HepG2 (cell line): ENCODE results near the gene KLHL12. TPM values are rescaled to one million over a fixed set of nuclear protein-coding genes. Genes with fewer than 3 reads are reported as not detected.

Experiments used
- AGO2 ChIP-seq: fragments of 200-400 bp; formaldehyde crosslinking; optimal IDR thresholded peaks from 2 replicates; pipeline ENCODE3; 2017; ENCODE audit warnings: mild to moderate bottlenecking, low read depth, low read length, moderate library complexity
- HCFC1 ChIP-seq: fragments of 150-350 bp; IDR thresholded peaks from 2 replicates; pipeline ENCODE4 v1.6.1; 2014; ENCODE audit warnings: low read depth, low read length
- HNF4G ChIP-seq, 2 experiments: sonication (generic) in 1 of 2; formaldehyde crosslinking in 1 of 2; IDR thresholded peaks; 2 replicates each; pipeline versions ENCODE4 v1.4.0 to v1.6.1; 2011 to 2020; ENCODE audit warnings: borderline replicate concordance in 2 of 2, low read depth in 2 of 2, mild to moderate bottlenecking in 2 of 2, low read length in 1 of 2, missing genetic modification reagents in 1 of 2, moderate library complexity in 1 of 2
- MTA3 ChIP-seq: sonication (generic); formaldehyde crosslinking; IDR thresholded peaks from 2 replicates; pipeline ENCODE4 v1.4.0; 2020; ENCODE audit warnings: missing genetic modification reagents
- MXD4 ChIP-seq: IDR thresholded peaks from 2 replicates; pipeline ENCODE4 v1.6.1; 2016; ENCODE audit warnings: mild to moderate bottlenecking, missing biosample characterization, missing genetic modification reagents
- NFE2L1 ChIP-seq: sonication (generic); formaldehyde crosslinking; IDR thresholded peaks from 2 replicates; pipeline ENCODE4 v1.4.0; 2020; ENCODE audit warnings: missing genetic modification reagents, mild to moderate bottlenecking, borderline replicate concordance
- NFYB ChIP-seq: sonication (generic); formaldehyde crosslinking; IDR thresholded peaks from 2 replicates; pipeline ENCODE4 v1.4.0; 2020; ENCODE audit warnings: missing genetic modification reagents
- NR2C2 ChIP-seq: sonication (generic); formaldehyde crosslinking; IDR thresholded peaks from 2 replicates; pipeline ENCODE4 v1.4.0; 2020; ENCODE audit warnings: missing genetic modification reagents, mild to moderate bottlenecking, moderate library complexity, borderline replicate concordance
- PHF20 ChIP-seq: sonication (generic); formaldehyde crosslinking; IDR thresholded peaks from 2 replicates; pipeline ENCODE4 v1.5.0; 2020; ENCODE audit warnings: mild to moderate bottlenecking, missing genetic modification reagents
- PHF8 ChIP-seq: sonication (generic); formaldehyde crosslinking; IDR thresholded peaks from 2 replicates; pipeline ENCODE4 v1.5.0; 2020; ENCODE audit warnings: missing genetic modification reagents
- RARA ChIP-seq: IDR thresholded peaks from 2 replicates; pipeline ENCODE4 v1.6.1; 2016; ENCODE audit warnings: missing genetic modification reagents, missing compliant biosample characterization
- REXO4 ChIP-seq: sonication (generic); formaldehyde crosslinking; IDR thresholded peaks from 2 replicates; pipeline ENCODE4 v1.8.0; 2022; ENCODE audit warnings: missing genetic modification reagents, mild to moderate bottlenecking, borderline replicate concordance
- SOX13 ChIP-seq, 3 experiments: fragments of 450-650 bp in 1 of 3; sonication (generic) in 1 of 3; formaldehyde crosslinking in 1 of 3; IDR thresholded peaks in 2 of 3; conservative IDR thresholded peaks in 1 of 3; 2 replicates each; pipeline versions ENCODE4 v1.5.0 to v1.6.1; 2016 to 2020; ENCODE audit warnings: antibody characterized with exemption in 1 of 3, mild to moderate bottlenecking in 1 of 3, missing compliant biosample characterization in 1 of 3, missing genetic modification reagents in 1 of 3, moderate library complexity in 1 of 3
- TBL1XR1 ChIP-seq: fragments of 150-350 bp; IDR thresholded peaks from 2 replicates; pipeline ENCODE4 v1.6.1; 2014; ENCODE audit warnings: borderline replicate concordance, low read length; ENCODE audit not compliant: partially characterized antibody
- YEATS4 ChIP-seq: sonication (generic); formaldehyde crosslinking; IDR thresholded peaks from 2 replicates; pipeline ENCODE4 v1.4.0; 2020; ENCODE audit warnings: missing genetic modification reagents, borderline replicate concordance
- ZMYM2 ChIP-seq: sonication (generic); formaldehyde crosslinking; IDR thresholded peaks from 2 replicates; pipeline ENCODE4 v1.8.0; 2022; ENCODE audit warnings: mild to moderate bottlenecking, missing genetic modification reagents
- ZNF136 ChIP-seq: sonication (generic); formaldehyde crosslinking; IDR thresholded peaks from 2 replicates; pipeline ENCODE4 v1.8.1; 2022; ENCODE audit warnings: low read depth, mild to moderate bottlenecking, moderate library complexity, missing genetic modification reagents
- ZNF235 ChIP-seq: sonication (generic); formaldehyde crosslinking; IDR thresholded peaks from 2 replicates; pipeline ENCODE4 v1.8.1; 2023; ENCODE audit warnings: mild to moderate bottlenecking, missing genetic modification reagents, borderline replicate concordance
- ZNF446 ChIP-seq: sonication (generic); formaldehyde crosslinking; IDR thresholded peaks from 2 replicates; pipeline ENCODE4 v1.5.0; 2020; ENCODE audit warnings: mild to moderate bottlenecking, missing genetic modification reagents
- ZNF468 ChIP-seq: sonication (generic); formaldehyde crosslinking; IDR thresholded peaks from 2 replicates; pipeline ENCODE4 v1.8.0; 2022; ENCODE audit warnings: mild to moderate bottlenecking, moderate library complexity, missing genetic modification reagents
- polyA plus RNA-seq, 8 experiments: library from polyadenylated mRNA; depleted of rRNA in 3 of 8; stranded (reverse) in 7 of 8; unstranded in 1 of 8; fragments of >200 nt; fragmentation: Illumina TruSeq in 4 of 8; extraction: Trizol in 4 of 8; gene quantifications; 2 replicates each; pipeline versions ENCODE4 v1.2.1 to v1.2.3, GENCODE V29; 2011 to 2016; ENCODE audit warnings: low read depth in 4 of 8, missing spikeins in 1 of 8, mixed read lengths in 1 of 8; ENCODE audit not compliant: insufficient read depth in 1 of 8
- total RNA-seq, 5 experiments: library from RNA; depleted of rRNA; stranded (reverse); fragments of >200 nt; fragmentation: Illumina TruSeq; extraction: Trizol; gene quantifications; 2 replicates each; pipeline ENCODE4 v1.2.3, GENCODE V29; 2016; ENCODE audit warnings: low read depth in 1 of 5
- TF ChIP-seq, protein P1 (sequence below): sonication (generic); formaldehyde crosslinking; IDR thresholded peaks from 2 replicates; pipeline ENCODE4 v1.4.0; 2020; ENCODE audit warnings: mild to moderate bottlenecking, missing genetic modification reagents
- TF ChIP-seq, protein P2 (sequence below): sonication (generic); formaldehyde crosslinking; IDR thresholded peaks from 2 replicates; pipeline ENCODE4 v1.5.0; 2020; ENCODE audit warnings: missing genetic modification reagents
- TF ChIP-seq, protein P3 (sequence below): sonication (generic); formaldehyde crosslinking; IDR thresholded peaks from 2 replicates; pipeline ENCODE4 v1.4.0; 2020; ENCODE audit warnings: missing genetic modification reagents

Gene KLHL12
- total and polyA plus RNA-seq, 2 of the 13 experiments (the other 11 are each of a cell fraction or from before 2014, with no cell fraction given): 19.2 to 25.2 TPM

DNA sequence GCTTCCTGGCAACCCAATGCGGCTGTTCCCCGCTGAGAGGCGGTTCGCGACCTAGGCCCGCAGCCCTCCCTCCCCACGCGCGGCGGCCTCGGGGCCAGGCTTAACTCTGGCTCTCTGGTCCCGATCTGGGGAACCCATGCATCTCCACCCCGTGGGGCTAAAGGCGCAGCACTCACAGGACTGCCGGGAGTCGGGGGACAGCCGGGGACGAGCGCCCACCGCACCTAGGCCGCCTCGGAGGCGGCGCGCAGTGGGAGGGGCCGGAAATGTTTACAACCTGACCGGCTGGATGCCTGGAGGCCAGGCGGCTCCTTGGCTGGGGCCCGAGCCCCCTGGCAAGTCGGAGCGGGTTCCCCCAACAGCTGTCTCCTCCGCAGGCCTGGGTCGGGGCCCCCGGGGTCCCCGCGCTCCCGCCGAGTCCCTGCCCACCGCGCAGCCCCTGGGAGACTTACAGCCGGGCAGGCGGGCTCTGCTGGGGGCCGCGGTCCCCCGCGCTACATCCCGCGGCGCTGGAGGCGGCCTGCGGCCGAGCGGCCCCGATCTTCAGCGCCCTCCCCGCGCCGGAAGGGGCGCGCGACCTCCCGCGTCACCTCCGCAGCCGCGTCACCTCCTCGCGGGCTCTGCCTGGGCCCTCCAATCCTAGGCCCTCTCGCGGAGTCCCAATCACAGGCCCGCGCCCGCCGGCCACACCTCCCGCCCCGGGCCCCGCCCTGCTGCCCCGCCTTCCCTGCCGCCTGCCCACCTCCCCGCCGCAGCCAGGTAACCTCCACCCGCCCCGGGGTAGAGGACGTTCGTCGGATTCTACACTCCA is 30.9 kb upstream of the KLHL12 start, which contains the start of gene ADIPOR1 (continued):
- TF ChIP-seq ZMYM2 (CRISPR knock-in tag): no peak
- peak; percentile 79 for TF ChIP-seq PHF8
- TF ChIP-seq NR2C2 (CRISPR knock-in tag): peak; percentile 87
- TF ChIP-seq NFYB (CRISPR knock-in tag): peak; percentile 65
- TF ChIP-seq MXD4 (CRISPR knock-in tag): 0 out of 2 replicates have a peak, but pooled peaks have one; percentile 34
- peak; percentile 84 for TF ChIP-seq AGO2
- no peak for TF ChIP-seq ZNF468
- TF ChIP-seq ZNF235 (CRISPR knock-in tag): no peak
- no peak for TF ChIP-seq TBL1XR1
- TF ChIP-seq, protein P1, sequence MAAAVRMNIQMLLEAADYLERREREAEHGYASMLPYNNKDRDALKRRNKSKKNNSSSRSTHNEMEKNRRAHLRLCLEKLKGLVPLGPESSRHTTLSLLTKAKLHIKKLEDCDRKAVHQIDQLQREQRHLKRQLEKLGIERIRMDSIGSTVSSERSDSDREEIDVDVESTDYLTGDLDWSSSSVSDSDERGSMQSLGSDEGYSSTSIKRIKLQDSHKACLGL (CRISPR knock-in tag): no peak
- no peak for TF ChIP-seq MTA3
- no peak for TF ChIP-seq REXO4 (CRISPR knock-in tag)
- no peak; the same call in 1 of the 2 replicates for TF ChIP-seq ZNF446 (CRISPR knock-in tag)
- peak; percentile 61; the same call in 1 of the 2 replicates for TF ChIP-seq YEATS4 (CRISPR knock-in tag)
- TF ChIP-seq, protein P2, sequence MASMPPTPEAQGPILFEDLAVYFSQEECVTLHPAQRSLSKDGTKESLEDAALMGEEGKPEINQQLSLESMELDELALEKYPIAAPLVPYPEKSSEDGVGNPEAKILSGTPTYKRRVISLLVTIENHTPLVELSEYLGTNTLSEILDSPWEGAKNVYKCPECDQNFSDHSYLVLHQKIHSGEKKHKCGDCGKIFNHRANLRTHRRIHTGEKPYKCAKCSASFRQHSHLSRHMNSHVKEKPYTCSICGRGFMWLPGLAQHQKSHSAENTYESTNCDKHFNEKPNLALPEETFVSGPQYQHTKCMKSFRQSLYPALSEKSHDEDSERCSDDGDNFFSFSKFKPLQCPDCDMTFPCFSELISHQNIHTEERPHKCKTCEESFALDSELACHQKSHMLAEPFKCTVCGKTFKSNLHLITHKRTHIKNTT: no peak
- TF ChIP-seq SOX13 (IDR thresholded peaks at IDR 0.05): no peak
- TF ChIP-seq SOX13 (CRISPR knock-in tag; conservative IDR thresholded peaks at IDR 0.05 in 1 of 2, IDR thresholded peaks at IDR 0.05 in 1 of 2): no peak
- no peak for TF ChIP-seq RARA
- TF ChIP-seq HCFC1: no peak
- peak; percentile 24; the same call in 1 of the 2 replicates for TF ChIP-seq NFE2L1 (CRISPR knock-in tag)
- TF ChIP-seq PHF20: peak; percentile 86
- TF ChIP-seq, protein P3, sequence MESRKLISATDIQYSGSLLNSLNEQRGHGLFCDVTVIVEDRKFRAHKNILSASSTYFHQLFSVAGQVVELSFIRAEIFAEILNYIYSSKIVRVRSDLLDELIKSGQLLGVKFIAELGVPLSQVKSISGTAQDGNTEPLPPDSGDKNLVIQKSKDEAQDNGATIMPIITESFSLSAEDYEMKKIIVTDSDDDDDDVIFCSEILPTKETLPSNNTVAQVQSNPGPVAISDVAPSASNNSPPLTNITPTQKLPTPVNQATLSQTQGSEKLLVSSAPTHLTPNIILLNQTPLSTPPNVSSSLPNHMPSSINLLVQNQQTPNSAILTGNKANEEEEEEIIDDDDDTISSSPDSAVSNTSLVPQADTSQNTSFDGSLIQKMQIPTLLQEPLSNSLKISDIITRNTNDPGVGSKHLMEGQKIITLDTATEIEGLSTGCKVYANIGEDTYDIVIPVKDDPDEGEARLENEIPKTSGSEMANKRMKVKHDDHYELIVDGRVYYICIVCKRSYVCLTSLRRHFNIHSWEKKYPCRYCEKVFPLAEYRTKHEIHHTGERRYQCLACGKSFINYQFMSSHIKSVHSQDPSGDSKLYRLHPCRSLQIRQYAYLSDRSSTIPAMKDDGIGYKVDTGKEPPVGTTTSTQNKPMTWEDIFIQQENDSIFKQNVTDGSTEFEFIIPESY (CRISPR knock-in tag): no peak
- TF ChIP-seq ZNF136 (CRISPR knock-in tag): no peak
- TF ChIP-seq HNF4G (IDR thresholded peaks at IDR 0.05; ENCODE audit: borderline replicate concordance, low read depth, low read length): no peak
- peak; percentile 59; the same call in 1 of the 2 replicates for TF ChIP-seq HNF4G (CRISPR knock-in tag; IDR thresholded peaks at IDR 0.05; ENCODE audit: borderline replicate concordance, low read depth)
